ENCODE data around the gene CD80.

Gene CD80

DNA sequence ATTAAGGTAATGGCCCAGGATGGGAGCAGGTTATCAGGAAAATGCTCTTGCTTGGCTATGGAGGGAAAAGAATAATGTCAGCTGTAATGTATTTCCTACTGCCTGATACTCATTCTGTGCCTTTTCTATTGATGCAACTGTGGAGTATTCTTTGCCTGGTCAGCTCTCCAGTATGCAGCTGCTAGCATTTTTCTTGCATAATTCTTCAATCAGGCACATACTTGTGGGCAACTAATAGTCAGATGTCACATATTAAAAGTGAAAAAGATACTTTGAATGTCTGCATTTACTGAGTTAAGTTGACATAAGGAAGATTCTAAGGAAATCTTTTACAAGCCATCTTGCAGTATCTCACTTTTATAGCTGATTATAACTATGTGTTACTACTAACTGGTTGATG lies 29.5 kb downstream of the CD80 start:
- peaks cover 5% of the 10 kb centered on the region; the same call in 1 of the 2 replicates for H3K36me3 ChIP-seq (ENCODE audit: insufficient read depth, low read length)
- H3K27ac ChIP-seq = no peak overlapping the region
- no peak for DNase-seq (ENCODE audit: low read depth, low spot score)
- H3K9ac ChIP-seq (ENCODE audit: insufficient read length) = no peak overlapping the region
- H3K4me3 ChIP-seq = no peak overlapping the region
- H3K9me3 ChIP-seq (ENCODE audit: low read depth, low read length) = no peaks in the 10 kb centered on the region
- TF ChIP-seq FOXP2 (optimal IDR thresholded peaks at IDR 0.05; ENCODE audit: control extremely low read depth, extremely low read length, insufficient read depth) = no peak
- no peak for TF ChIP-seq EZH2 (IDR thresholded peaks at IDR 0.05)
- TF ChIP-seq POLR2AphosphoS5 (IDR thresholded peaks at IDR 0.05; ENCODE audit: borderline replicate concordance, low read depth, low read length) = no peak

GRCh38 chr3:119527714-119528113 lies 31.7 kb downstream of the CD80 start:
- peaks cover 24% of the 10 kb centered on the region for H3K36me3 ChIP-seq (ENCODE audit: insufficient read depth, low read length)
- no peaks in the 10 kb centered on the region for H3K9me3 ChIP-seq (ENCODE audit: low read depth, low read length)
- no peak for TF ChIP-seq EZH2 (IDR thresholded peaks at IDR 0.05)
- TF ChIP-seq POLR2AphosphoS5 (IDR thresholded peaks at IDR 0.05; ENCODE audit: borderline replicate concordance, low read depth, low read length) = no peak
- TF ChIP-seq FOXP2 (optimal IDR thresholded peaks at IDR 0.05; ENCODE audit: control extremely low read depth, extremely low read length, insufficient read depth) = no peak
- no peak overlapping the region for H3K4me3 ChIP-seq
- H3K9ac ChIP-seq (ENCODE audit: insufficient read length) = no peak overlapping the region
- no peak for DNase-seq (ENCODE audit: low read depth, low spot score)
- no peak overlapping the region for H3K27ac ChIP-seq

DNA sequence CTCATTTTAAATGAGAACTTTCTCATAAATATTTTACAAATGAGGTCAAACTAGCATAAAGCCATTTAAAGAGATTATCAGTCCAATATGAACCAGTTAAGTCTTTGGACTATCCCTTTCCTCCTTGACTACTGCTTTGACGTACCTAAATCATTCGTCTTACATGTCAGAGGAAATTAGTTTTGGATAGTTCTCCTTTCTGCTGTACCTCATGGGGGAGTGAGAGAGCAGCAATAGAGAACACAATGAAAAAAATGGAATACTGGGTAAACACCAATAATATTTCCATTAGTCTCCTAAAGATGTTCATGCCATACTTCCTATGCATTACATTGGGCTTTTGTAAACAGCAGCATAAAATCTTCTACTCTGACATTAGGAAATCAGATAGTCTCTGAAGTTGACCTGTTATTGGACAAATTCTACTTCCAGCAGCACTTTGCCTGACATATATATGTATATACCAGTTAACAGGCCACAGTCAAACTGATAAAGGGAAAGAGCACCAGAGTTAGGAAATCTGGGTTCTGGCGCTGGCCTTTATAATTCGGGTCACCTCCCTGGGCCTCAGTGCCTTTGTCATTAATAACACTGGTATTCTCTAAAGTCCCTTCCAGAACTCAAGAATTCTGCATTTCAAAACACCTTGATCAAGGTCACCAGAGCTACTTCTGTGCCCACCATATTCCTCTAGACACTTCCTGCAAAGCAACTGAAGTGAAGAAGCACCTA lies 34.3 kb downstream of the CD80 start:
- Histone ChIP-seq H3K36me3 (ENCODE audit: insufficient read depth, low read length) (peaks cover 45% of the 10 kb centered on the region), H3K9me3 (ENCODE audit: low read depth, low read length) (no peaks in the 10 kb centered on the region), H3K9ac (ENCODE audit: insufficient read length) (no peak overlapping the region), H3K4me3 (no peak overlapping the region), H3K27ac (no peak overlapping the region)
- TF ChIP-seq EZH2 (IDR thresholded peaks at IDR 0.05) (no peak), FOXP2 (optimal IDR thresholded peaks at IDR 0.05; ENCODE audit: control extremely low read depth, extremely low read length, insufficient read depth) (no peak), POLR2AphosphoS5 (IDR thresholded peaks at IDR 0.05; ENCODE audit: borderline replicate concordance, low read depth, low read length) (no peak)
- no peak for DNase-seq (ENCODE audit: low read depth, low spot score)

DNA sequence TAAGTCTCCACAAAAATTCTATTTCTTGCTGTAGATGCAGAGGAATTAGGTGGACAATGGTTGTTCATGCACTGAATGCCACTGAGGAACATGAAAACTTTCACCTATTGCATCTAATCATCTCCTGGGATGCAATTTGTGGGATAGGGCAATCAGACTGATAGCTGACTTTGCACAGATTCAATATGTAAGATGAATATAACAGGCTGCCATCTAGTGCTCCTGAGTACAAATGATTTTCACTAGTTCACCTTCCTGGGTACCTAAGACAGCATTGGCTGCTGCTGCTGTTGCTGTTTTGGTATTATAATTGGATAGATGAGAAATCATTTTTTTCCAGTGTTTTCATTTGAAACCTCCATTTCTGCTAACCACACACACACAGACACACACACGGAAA lies 41.4 kb downstream of the CD80 start:
- Histone ChIP-seq H3K27ac (no peak overlapping the region), H3K4me3 (no peak overlapping the region), H3K9ac (ENCODE audit: insufficient read length) (no peak overlapping the region), H3K36me3 (ENCODE audit: insufficient read depth, low read length) (peaks cover 94% of the 10 kb centered on the region), H3K9me3 (ENCODE audit: low read depth, low read length) (no peaks in the 10 kb centered on the region)
- no peak for DNase-seq (ENCODE audit: low read depth, low spot score)
- TF ChIP-seq EZH2 (IDR thresholded peaks at IDR 0.05) (no peak), POLR2AphosphoS5 (IDR thresholded peaks at IDR 0.05; ENCODE audit: borderline replicate concordance, low read depth, low read length) (no peak), FOXP2 (optimal IDR thresholded peaks at IDR 0.05; ENCODE audit: control extremely low read depth, extremely low read length, insufficient read depth) (no peak)

DNA sequence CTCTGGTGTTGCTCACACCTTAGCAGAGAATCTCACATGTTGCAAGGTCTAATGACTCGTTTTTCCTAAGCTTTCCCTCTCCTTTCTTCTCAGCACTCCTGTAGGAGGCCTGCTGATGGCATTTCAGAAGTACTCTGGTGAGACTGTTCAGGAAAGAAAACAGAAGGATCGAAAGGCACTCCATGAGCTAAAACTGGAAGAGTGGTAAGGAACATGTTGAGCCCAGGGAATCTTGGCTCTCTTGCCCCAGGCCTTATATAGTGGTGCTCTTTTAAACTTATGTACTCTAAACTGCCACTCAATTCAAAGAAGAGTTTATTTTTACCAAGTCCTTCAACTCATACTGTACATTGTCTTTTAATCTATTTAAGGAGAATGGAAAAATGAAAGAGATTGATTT lies 42.3 kb downstream of the CD80 start:
- no peak overlapping the region for H3K4me3 ChIP-seq
- peaks cover 90% of the 10 kb centered on the region for H3K36me3 ChIP-seq (ENCODE audit: insufficient read depth, low read length)
- H3K9me3 ChIP-seq (ENCODE audit: low read depth, low read length) = no peaks in the 10 kb centered on the region
- no peak overlapping the region for H3K27ac ChIP-seq
- TF ChIP-seq FOXP2 (optimal IDR thresholded peaks at IDR 0.05; ENCODE audit: control extremely low read depth, extremely low read length, insufficient read depth) (no peak), POLR2AphosphoS5 (IDR thresholded peaks at IDR 0.05; ENCODE audit: borderline replicate concordance, low read depth, low read length) (no peak), EZH2 (IDR thresholded peaks at IDR 0.05) (no peak)
- no peak overlapping the region for H3K9ac ChIP-seq (ENCODE audit: insufficient read length)
- no peak for DNase-seq (ENCODE audit: low read depth, low spot score)

DNA sequence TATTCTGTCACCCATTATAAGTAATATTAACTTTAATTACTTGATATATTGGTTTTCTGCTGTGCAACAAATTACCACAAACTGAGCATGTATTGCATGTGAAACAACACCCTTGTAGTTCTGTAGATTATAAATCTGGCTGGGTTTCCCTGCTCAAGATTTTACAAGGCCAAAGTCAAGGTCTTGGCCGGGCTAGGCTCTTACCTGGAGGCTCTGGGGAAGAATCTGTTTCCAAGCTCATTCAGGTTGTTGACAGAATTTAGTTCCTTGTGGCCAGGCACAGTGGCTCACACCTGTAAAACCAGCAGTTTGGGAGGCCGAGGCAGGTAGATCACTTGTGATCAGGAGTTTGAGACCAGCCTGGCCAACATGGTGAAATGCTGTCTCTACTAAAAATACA lies 44.8 kb downstream of the CD80 start:
- Histone ChIP-seq H3K9me3 (ENCODE audit: low read depth, low read length) (no peaks in the 10 kb centered on the region), H3K4me3 (no peak overlapping the region), H3K9ac (ENCODE audit: insufficient read length) (no peak overlapping the region), H3K27ac (no peak overlapping the region), H3K36me3 (ENCODE audit: insufficient read depth, low read length) (peaks cover 78% of the 10 kb centered on the region)
- no peak for DNase-seq (ENCODE audit: low read depth, low spot score)
- TF ChIP-seq EZH2 (IDR thresholded peaks at IDR 0.05) = no peak
- TF ChIP-seq FOXP2 (optimal IDR thresholded peaks at IDR 0.05; ENCODE audit: control extremely low read depth, extremely low read length, insufficient read depth) = no peak
- no peak for TF ChIP-seq POLR2AphosphoS5 (IDR thresholded peaks at IDR 0.05; ENCODE audit: borderline replicate concordance, low read depth, low read length)

GRCh38 chr3:119510690-119511089 lies 48.7 kb downstream of the CD80 start:
- no peaks in the 10 kb centered on the region for H3K9me3 ChIP-seq (ENCODE audit: low read depth, low read length)
- H3K36me3 ChIP-seq (ENCODE audit: insufficient read depth, low read length) = peaks cover 71% of the 10 kb centered on the region
- H3K9ac ChIP-seq (ENCODE audit: insufficient read length) = no peak overlapping the region
- TF ChIP-seq FOXP2 (optimal IDR thresholded peaks at IDR 0.05; ENCODE audit: control extremely low read depth, extremely low read length, insufficient read depth) = no peak
- no peak for TF ChIP-seq POLR2AphosphoS5 (IDR thresholded peaks at IDR 0.05; ENCODE audit: borderline replicate concordance, low read depth, low read length)
- no peak for TF ChIP-seq EZH2 (IDR thresholded peaks at IDR 0.05)
- H3K4me3 ChIP-seq = no peak overlapping the region
- no peak for DNase-seq (ENCODE audit: low read depth, low spot score)
- H3K27ac ChIP-seq = no peak overlapping the region

DNA sequence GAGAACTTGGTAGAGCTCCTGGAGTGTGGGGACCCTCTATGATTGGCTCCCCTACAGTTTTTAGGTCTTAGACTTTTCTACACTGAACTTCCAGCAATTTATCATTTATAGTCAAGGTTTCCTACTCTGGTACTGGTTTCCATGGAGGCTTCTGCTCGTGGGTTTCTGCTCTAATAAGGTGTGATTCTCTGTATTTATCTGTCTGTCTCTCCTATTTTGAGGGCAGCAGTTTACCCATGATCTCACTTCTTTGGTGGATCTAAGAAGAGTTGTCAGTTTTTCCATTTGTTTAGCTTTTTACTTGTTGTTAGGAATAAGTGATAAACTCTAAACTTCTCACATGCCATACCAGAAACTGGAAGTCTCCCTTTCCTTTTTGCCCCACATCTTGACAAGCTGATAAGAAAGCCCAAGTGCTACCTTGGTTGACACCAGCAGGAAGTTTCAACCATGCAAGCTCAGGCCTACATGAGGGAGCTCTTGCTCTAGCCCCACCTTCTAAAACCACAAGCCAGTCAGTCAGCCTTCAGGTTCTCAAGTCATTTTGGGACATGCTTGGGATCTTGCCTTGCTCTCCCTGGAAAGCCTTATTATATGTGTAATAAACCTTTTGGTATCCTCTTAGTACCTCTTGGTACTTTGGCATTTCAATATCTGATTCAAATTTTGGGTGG lies 51.1 kb downstream of the CD80 start:
- Histone ChIP-seq H3K9me3 (ENCODE audit: low read depth, low read length) (no peaks in the 10 kb centered on the region), H3K27ac (no peak overlapping the region), H3K36me3 (ENCODE audit: insufficient read depth, low read length) (peaks cover 63% of the 10 kb centered on the region), H3K9ac (ENCODE audit: insufficient read length) (no peak overlapping the region), H3K4me3 (no peak overlapping the region)
- no peak for DNase-seq (ENCODE audit: low read depth, low spot score)
- no peak for TF ChIP-seq FOXP2 (optimal IDR thresholded peaks at IDR 0.05; ENCODE audit: control extremely low read depth, extremely low read length, insufficient read depth)
- no peak for TF ChIP-seq EZH2 (IDR thresholded peaks at IDR 0.05)
- no peak for TF ChIP-seq POLR2AphosphoS5 (IDR thresholded peaks at IDR 0.05; ENCODE audit: borderline replicate concordance, low read depth, low read length)

All from SK-N-MC (cell line).